GM21528 (cell line): ENCODE results near the gene YPEL3.
"Not testable (repeated sequence)": the region's sequence is repeated elsewhere in the genome, so short reads cannot be mapped to it uniquely, and the experiment has no call there.

ENCODE experiments used
- ATAC-seq: cut with Tn5 transposase; IDR thresholded peaks from one replicate; pipeline ENCODE4 v1.9.1; 2021; ENCODE audit warnings: mild to moderate bottlenecking, moderate library complexity; ENCODE audit not compliant: unreplicated experiment, low FRiP score

Gene YPEL3

GRCh38 chr16:30096105-30096861 lies at the start of gene YPEL3:
YPEL3 (minus strand) TSS chr16:30096213; CDS start chr16:30095482, 731 bp downstream.
- no peak for ATAC-seq

DNA sequence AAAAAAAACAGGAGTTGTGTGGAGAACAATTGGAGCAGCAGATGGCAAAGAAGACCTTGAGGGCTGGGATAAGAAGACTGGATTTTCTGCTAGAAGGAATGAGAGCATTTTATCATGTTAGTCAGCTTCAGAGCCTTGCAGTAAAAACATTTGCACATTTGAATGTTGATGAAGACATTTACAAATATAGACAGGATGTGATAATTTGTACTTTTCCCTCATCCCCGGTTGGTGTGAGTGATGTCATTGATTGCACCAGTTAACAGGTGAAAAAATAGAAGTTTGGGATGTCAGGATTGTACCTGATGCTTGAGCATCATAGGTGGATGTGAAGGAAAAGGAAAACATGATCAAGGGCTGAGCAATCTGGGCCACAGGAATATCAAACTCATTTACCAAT lies 49.6 kb upstream of the YPEL3 start:
- no peak for ATAC-seq

DNA sequence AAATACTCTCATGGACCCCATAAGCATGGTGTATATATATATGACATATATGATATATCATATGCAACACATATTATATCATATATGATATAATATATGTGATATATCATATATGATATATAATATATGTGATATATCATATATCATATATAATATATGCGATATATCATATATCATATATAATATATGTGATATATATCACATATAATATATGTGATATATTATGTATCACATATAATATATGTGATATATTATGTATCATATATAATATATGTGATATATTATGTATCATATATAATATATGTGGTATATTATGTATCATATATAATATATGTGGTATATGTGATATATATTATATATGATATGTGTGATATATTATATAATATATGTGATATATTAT lies 48.9 kb upstream of the YPEL3 start:
- ATAC-seq = no peak

DNA sequence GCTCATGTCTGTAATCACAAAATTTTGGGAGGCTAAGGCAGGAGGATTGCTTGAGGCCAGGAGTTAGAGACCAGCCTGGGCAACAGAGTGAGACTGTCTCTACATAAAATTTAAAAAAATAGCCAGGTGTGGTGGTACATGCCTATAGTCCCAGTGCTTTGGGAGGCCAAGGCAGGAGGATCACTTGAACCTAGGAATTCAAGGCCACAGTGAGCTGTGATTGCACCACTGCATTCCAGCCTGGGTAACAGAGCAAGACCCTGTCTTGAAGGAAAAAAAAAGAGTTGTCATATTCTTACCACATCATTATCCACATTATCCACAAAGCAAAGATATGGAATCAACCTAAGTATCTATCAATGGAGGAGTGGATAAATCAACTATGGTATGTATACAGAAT lies 48.0 kb upstream of the YPEL3 start:
- ATAC-seq = no peak

GRCh38 chr16:30143347-30143702 lies 47.3 kb upstream of the YPEL3 start:
- no peak for ATAC-seq

DNA sequence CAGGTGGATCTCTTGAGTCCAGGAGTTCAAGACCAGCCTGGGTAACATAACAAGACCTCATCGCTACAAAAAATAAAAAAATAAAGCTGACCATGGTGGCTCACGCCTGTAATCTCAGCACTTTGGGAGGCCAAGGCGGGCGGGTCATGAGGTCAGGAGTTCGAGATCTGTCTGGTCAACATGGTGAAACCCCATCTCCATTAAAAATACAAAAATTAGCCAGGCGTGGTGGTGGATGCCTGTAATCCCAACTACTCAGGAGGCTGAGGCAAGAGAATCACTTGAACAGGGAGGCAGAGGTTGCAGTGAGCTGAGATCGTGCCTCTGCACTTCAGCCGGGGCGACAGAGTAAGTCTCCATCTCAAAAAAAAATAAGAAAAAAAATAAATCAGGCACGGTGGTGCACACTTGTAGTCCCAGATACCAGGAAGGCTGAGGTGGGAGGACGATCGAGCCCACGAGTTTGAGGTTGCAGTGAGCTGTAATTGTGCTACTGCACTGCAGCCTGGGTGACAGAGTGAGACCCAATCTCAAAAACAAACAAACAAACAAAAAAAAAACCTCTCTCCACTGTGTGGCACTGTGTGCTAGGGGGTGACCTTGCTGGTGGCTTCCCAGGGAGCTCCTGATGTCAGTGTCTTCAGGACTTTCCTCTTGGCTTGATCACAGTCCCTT lies 46.8 kb upstream of the YPEL3 start:
- ATAC-seq = no peak

GRCh38 chr16:30141750-30142149 lies 45.7 kb upstream of the YPEL3 start:
- no peak for ATAC-seq

- no peak for ATAC-seq
These were observed 43.8 kb upstream of the YPEL3 start for GRCh38 chr16:30139583-30140481.

DNA sequence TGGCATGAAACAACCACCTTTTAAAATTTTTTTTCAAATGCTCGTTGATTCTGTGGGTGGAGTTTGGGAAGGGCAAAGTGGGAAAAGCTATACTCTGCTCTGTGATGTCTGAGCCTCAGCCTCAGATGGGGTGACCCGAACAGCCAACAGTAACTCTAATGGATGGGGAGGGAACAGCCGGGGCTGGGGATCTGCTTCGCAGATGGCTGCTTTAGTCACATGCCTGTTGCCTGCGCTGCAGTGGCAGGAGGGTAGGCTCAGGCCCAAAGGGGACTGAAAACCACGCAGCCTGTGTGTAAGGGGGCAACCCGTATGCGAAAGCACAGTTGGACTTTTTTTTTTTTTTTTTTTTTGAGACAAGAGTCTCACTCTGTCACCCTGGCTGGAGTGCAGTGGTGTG lies 41.9 kb upstream of the YPEL3 start:
- ATAC-seq = no peak

- ATAC-seq = no peak
These were observed 41.1 kb upstream of the YPEL3 start for GRCh38 chr16:30136971-30137605.

GRCh38 chr16:30132591-30132990 lies 36.6 kb upstream of the YPEL3 start:
- ATAC-seq = no peak

- no peak for ATAC-seq
These were observed 36.0 kb upstream of the YPEL3 start for GRCh38 chr16:30131869-30132475.

GRCh38 chr16:30127993-30128392 lies 32.0 kb upstream of the YPEL3 start:
- ATAC-seq = no peak

DNA sequence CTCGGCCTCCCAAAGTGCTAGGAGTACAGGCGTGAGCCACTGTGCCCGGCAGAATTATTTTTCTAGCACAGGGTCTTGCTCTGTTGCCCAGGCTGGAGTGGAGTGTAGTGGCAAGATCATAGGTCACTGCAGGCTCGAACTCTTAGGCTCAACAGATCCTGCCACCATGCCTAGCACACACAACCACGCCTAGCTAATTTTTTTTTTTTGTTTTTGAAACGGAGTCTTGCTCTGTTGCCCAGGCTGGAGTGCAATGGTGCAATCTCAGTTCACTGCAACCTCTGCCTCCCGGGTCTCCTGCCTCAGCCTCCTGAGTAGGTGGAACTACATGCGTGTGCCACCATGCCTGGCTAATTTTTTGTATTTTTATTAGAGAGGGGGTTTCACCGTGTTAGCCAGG lies 29.7 kb upstream of the YPEL3 start:
- not testable (repeated sequence) for ATAC-seq

DNA sequence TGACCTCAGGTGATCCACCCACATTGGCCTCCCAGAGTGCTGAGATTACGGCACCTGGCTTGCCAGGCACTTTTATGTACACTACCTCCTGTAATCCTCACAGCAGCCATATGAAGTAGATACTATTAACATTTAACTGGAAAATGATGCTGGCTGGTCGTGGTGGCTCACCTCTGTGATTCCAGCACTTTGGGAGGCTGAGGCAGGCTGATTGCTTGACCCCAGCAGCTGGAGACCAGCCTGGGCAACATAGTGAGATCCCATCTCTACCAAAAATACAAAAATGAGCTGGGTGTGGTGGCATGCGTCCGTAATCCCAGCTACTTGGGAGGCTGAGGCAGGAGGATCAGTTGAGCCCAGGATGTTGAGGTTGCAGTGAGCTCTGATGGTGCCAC lies 29.0 kb upstream of the YPEL3 start:
- ATAC-seq = no peak

DNA sequence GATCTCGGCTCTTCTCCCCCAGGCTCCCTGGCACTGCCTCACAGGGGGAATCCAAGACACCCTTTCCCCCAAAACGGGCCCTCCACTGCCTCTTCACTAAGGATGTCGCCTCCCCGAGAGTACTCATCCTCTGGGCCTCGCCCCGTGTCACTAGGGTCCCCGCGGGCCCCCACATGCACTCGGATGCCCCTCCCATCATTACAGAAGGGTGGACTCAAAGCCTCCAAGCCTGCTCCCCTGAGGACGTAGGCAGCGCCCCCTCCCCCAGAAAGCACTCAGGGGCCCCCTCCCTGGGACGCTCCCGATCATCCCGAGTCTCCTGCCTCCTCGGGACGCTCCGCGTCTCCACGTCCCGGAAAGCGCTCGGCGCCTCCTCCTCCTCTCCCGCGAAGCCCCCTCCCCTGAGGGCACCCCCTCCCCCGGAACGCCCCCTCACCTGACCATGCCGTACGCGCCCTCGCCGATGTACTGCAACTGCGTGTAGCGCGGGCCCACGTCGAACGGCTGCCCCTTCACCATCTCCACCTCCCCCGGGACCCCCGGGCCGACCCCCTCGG lies 26.7 kb upstream of the YPEL3 start:
- ATAC-seq = no peak

GRCh38 chr16:30121741-30122571 lies 25.9 kb upstream of the YPEL3 start:
- no peak for ATAC-seq

DNA sequence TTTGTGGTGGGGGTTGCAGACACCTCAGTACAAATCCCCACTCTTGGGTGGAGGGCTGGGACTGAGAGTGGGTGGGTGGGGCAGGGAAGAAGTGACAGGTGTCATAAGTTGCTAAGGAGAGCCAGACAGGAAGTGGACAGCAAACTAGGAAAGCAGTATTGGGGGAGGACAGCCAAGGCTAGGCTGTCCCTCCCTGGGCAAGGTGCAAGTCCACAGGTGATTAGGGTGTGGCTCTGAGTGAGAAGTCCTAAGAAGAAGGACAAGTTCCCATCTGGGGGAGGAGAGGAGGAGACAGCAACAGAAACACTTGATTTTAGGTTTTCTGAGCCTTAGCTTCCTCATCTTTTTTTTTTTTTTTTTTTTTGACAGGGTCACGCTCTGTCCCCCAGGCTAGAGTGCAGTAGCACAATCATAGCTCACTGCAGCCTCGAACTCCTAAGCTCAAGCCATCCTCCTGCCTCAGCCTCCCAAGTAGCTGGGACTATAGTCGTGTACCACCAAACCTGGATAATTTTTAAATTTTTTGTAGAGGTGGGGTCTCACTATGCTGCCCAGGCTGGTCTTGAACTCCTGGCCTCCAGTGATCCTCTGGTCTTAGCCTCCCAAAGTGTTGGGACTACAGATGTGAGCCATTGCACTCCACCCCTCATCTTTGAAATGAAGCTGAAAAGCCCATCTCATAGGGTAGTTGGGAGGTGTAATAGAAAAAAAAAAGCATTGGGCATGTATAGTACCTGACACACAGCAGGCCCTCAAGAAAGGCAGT lies 24.5 kb upstream of the YPEL3 start:
- ATAC-seq = no peak
